Urinary bladder (tissue), 2 donors: Measurements from ENCODE around the gene MACF1. TPM values are rescaled to one million over a fixed set of nuclear protein-coding genes. Genes with fewer than 3 reads are reported as not detected.

Experiments
- polyA plus RNA-seq: library from polyadenylated mRNA; stranded (reverse); fragments of 200-250 nt; gene quantifications from one replicate; pipeline ENCODE4 v1.2.3, GENCODE V29; 2013
- total RNA-seq: library from RNA; depleted of rRNA; stranded (reverse); fragments of >200 nt; gene quantifications from one replicate; pipeline ENCODE4 v1.2.3, GENCODE V29; 2014
- donor health status: healthy.

The MACF1 gene
- total and polyA plus RNA-seq, 2 donors = 93.0 to 476 TPM

Other genes starting within 250 kb of the MACF1 start
- gene AKIRIN1, start 213.4 kb upstream of the MACF1 start, total RNA-seq = 35.2 TPM
- 39.1 TPM for gene AKIRIN1, start 213.4 kb upstream of the MACF1 start, polyA plus RNA-seq
- 368 TPM for gene NDUFS5, start 178.3 kb upstream of the MACF1 start, total RNA-seq
- 552 TPM for gene NDUFS5, start 178.3 kb upstream of the MACF1 start, polyA plus RNA-seq